GM18526 (cell line): ENCODE results near the gene SCG3.

Source experiments
- POLR2A ChIP-seq: IDR thresholded peaks from 3 replicates; pipeline ENCODE4 v1.6.1; 2011; ENCODE audit not compliant: insufficient read length; ENCODE audit errors: extremely low read depth

Gene SCG3

GRCh38 chr15:51681303-51681963 lies at the start of gene SCG3:
Gene SCG3 (plus strand): TSS chr15:51681503. CDS start chr15:51681756, 253 bp downstream.
- TF ChIP-seq POLR2A: no peak

- TF ChIP-seq POLR2A: no peak
Observed at GRCh38 chr15:51634591-51635198, 46.6 kb upstream of the SCG3 start.

GRCh38 chr15:51641490-51642130 lies 39.7 kb upstream of the SCG3 start:
- no peak for TF ChIP-seq POLR2A

GRCh38 chr15:51642696-51643095 lies 38.6 kb upstream of the SCG3 start:
- TF ChIP-seq POLR2A: no peak

GRCh38 chr15:51647128-51647562 lies 34.2 kb upstream of the SCG3 start:
- no peak for TF ChIP-seq POLR2A

GRCh38 chr15:51649659-51650521 lies 31.4 kb upstream of the SCG3 start:
- no peak for TF ChIP-seq POLR2A

GRCh38 chr15:51652084-51652668 lies 29.1 kb upstream of the SCG3 start:
- no peak for TF ChIP-seq POLR2A

GRCh38 chr15:51658664-51659063 lies 22.6 kb upstream of the SCG3 start:
- no peak for TF ChIP-seq POLR2A

- TF ChIP-seq POLR2A: no peak
Observed at GRCh38 chr15:51661072-51661471, 20.2 kb upstream of the SCG3 start.

- TF ChIP-seq POLR2A: no peak
Observed at GRCh38 chr15:51667478-51667877, 13.8 kb upstream of the SCG3 start.

GRCh38 chr15:51668446-51668845 lies 12.9 kb upstream of the SCG3 start:
- TF ChIP-seq POLR2A: no peak

GRCh38 chr15:51669381-51669780 lies 11.9 kb upstream of the SCG3 start:
- TF ChIP-seq POLR2A: no peak

GRCh38 chr15:51672155-51672687 lies 9.1 kb upstream of the SCG3 start:
- TF ChIP-seq POLR2A: no peak

- TF ChIP-seq POLR2A: no peak
Observed at GRCh38 chr15:51672913-51673857, 8.1 kb upstream of the SCG3 start.
